IMR-90 (cell line): Measurements from ENCODE around the gene MRM2. TPM values are rescaled to one million over a fixed set of nuclear protein-coding genes. Genes with fewer than 3 reads are reported as not detected.

Experiments used
- ATAC-seq: fragments of 200-7000 bp; cut with Tn5 transposase; 2 replicates; pipeline ENCODE4 v1.9.1; 2020; ENCODE audit warnings: low read depth, mild to moderate bottlenecking, moderate library complexity
- BruUV-seq: library from RNA; stranded (reverse); fragments of 400-500 nt; replicated peaks from 2 replicates; lab custom pipeline; 2021; lab: Mats Ljungman, UMichigan
- CTCF ChIA-PET: fragments of 300-600 bp; formaldehyde crosslinking; extraction: SDS; loops from one replicate; lab custom pipeline; 2021; ENCODE audit warnings: antibody characterized with exemption; lab: Yijun Ruan, JAX
- POLR2A ChIA-PET: fragments of 300-600 bp; sonication (Branson Sonifier 250); formaldehyde crosslinking; loops from one replicate; lab custom pipeline; 2022; ENCODE audit warnings: antibody characterized with exemption; ENCODE audit not compliant: unreplicated experiment; lab: Charles Lee
- DNase-seq: peaks from one replicate; pipeline ENCODE4 v3.0.0; 2013
- H2AFZ ChIP-seq: replicated peaks from 2 replicates; pipeline ENCODE3; 2013; ENCODE audit warnings: low read length, mild to moderate bottlenecking; ENCODE audit not compliant: poor library complexity
- H2AK5ac ChIP-seq: 2 replicates; pipeline ENCODE4 v1.6.1; 2013; ENCODE audit warnings: low read depth, low read length, inconsistent platforms
- H2AK9ac ChIP-seq: replicated peaks from 2 replicates; pipeline ENCODE3; 2013; ENCODE audit warnings: mild to moderate bottlenecking, low read depth, low read length, moderate library complexity; ENCODE audit not compliant: poor library complexity
- H2BK120ac ChIP-seq: 2 replicates; pipeline ENCODE4 v1.6.1; 2013; ENCODE audit warnings: low read depth, low read length, inconsistent platforms
- H2BK15ac ChIP-seq: 3 replicates; pipeline ENCODE4 v1.6.1; 2013; ENCODE audit warnings: low read depth, low read length, inconsistent platforms
- H2BK20ac ChIP-seq: 2 replicates; pipeline ENCODE4 v1.6.1; 2013; ENCODE audit warnings: low read depth, mild to moderate bottlenecking, inconsistent platforms, low read length, moderate library complexity
- H2BK5ac ChIP-seq: 2 replicates; pipeline ENCODE4 v1.6.1; 2013; ENCODE audit warnings: mild to moderate bottlenecking, low read depth, low read length, inconsistent platforms; ENCODE audit not compliant: poor library complexity, severe bottlenecking
- H3K14ac ChIP-seq: replicated peaks from 2 replicates; pipeline ENCODE4 v1.6.1; 2013; ENCODE audit warnings: low read depth, low read length, inconsistent platforms
- H3K18ac ChIP-seq: 2 replicates; pipeline ENCODE4 v1.6.1; 2013; ENCODE audit warnings: low read depth, low read length, control low read depth
- H3K23ac ChIP-seq: 2 replicates; pipeline ENCODE4 v1.6.1; 2013; ENCODE audit warnings: low read depth, low read length, inconsistent platforms
- H3K27ac ChIP-seq: 2 replicates; pipeline ENCODE4 v1.5.1; 2013; ENCODE audit warnings: mild to moderate bottlenecking, control low read depth, low read length; ENCODE audit not compliant: insufficient read depth
- H3K27me3 ChIP-seq: 2 replicates; pipeline ENCODE4 v1.6.1; 2013; ENCODE audit warnings: low read length; ENCODE audit not compliant: control insufficient read depth, insufficient read depth
- H3K36me3 ChIP-seq: 2 replicates; pipeline ENCODE4 v1.6.1; 2013; ENCODE audit warnings: low read length, mixed read lengths; ENCODE audit not compliant: control insufficient read depth, insufficient read depth
- H3K4ac ChIP-seq: 2 replicates; pipeline ENCODE4 v1.6.1; 2013; ENCODE audit warnings: low read depth, low read length, inconsistent platforms
- H3K4me1 ChIP-seq: 2 replicates; pipeline ENCODE4 v1.6.1; 2013; ENCODE audit warnings: low read length, mixed read lengths; ENCODE audit not compliant: control insufficient read depth, insufficient read depth
- H3K4me2 ChIP-seq: 2 replicates; pipeline ENCODE4 v1.6.1; 2013; ENCODE audit warnings: low read depth, mild to moderate bottlenecking, control low read depth, low read length, moderate library complexity
- H3K4me3 ChIP-seq: 2 replicates; pipeline ENCODE4 v1.5.1; 2013; ENCODE audit warnings: low read depth, mild to moderate bottlenecking, control low read depth, low read length, moderate library complexity; ENCODE audit not compliant: insufficient read depth
- H3K56ac ChIP-seq: 2 replicates; pipeline ENCODE4 v1.6.1; 2013; ENCODE audit warnings: low read length, inconsistent platforms; ENCODE audit not compliant: insufficient read depth; ENCODE audit errors: extremely low read depth
- H3K79me1 ChIP-seq, 2 experiments: 2 replicates each; pipeline ENCODE4 v1.6.1; 2013; ENCODE audit warnings: low read length in 2 of 2, inconsistent platforms in 1 of 2, low read depth in 1 of 2
- H3K9ac ChIP-seq: 2 replicates; pipeline ENCODE4 v1.6.1; 2013; ENCODE audit warnings: low read depth, low read length, control low read depth
- H3K9me1 ChIP-seq: 2 replicates; pipeline ENCODE4 v1.6.1; 2013; ENCODE audit warnings: low read length, inconsistent platforms; ENCODE audit not compliant: insufficient read depth
- H3K9me3 ChIP-seq: 2 replicates; pipeline ENCODE4 v1.6.1; 2013; ENCODE audit warnings: low read length; ENCODE audit not compliant: control insufficient read depth, insufficient read depth
- H4K20me1 ChIP-seq: 2 replicates; pipeline ENCODE4 v1.6.1; 2013; ENCODE audit warnings: low read length, inconsistent platforms; ENCODE audit not compliant: insufficient read depth
- H4K5ac ChIP-seq: 2 replicates; pipeline ENCODE4 v1.6.1; 2013; ENCODE audit warnings: mild to moderate bottlenecking, low read depth, low read length, control low read depth
- H4K8ac ChIP-seq, 2 experiments: 2 replicates each; pipeline ENCODE4 v1.6.1; 2013; ENCODE audit warnings: low read depth in 2 of 2, low read length in 2 of 2, control low read depth in 1 of 2, inconsistent platforms in 1 of 2
- H4K91ac ChIP-seq: 2 replicates; pipeline ENCODE4 v1.6.1; 2013; ENCODE audit warnings: low read depth, low read length, inconsistent platforms; ENCODE audit not compliant: insufficient read depth
- BHLHE40 ChIP-seq: fragments of 150-350 bp; IDR thresholded peaks from 2 replicates; pipeline ENCODE4 v1.6.1; 2016; ENCODE audit warnings: mild to moderate bottlenecking, low read depth, low read length
- CEBPB ChIP-seq: IDR thresholded peaks from 2 replicates; pipeline ENCODE4 v1.6.1; 2012; ENCODE audit warnings: low read depth, low read length, improper control_type of control experiment
- CHD1 ChIP-seq: IDR thresholded peaks from 2 replicates; pipeline ENCODE4 v1.6.1; 2012; ENCODE audit warnings: low read depth, low read length, improper control_type of control experiment
- ELK1 ChIP-seq: fragments of 150-350 bp; IDR thresholded peaks from 2 replicates; pipeline ENCODE4 v1.6.1; 2016; ENCODE audit warnings: low read depth, mild to moderate bottlenecking, low read length, moderate library complexity, borderline replicate concordance
- FOS ChIP-seq: fragments of 150-350 bp; IDR thresholded peaks from 2 replicates; pipeline ENCODE4 v1.6.1; 2016; ENCODE audit warnings: low read depth, low read length
- MAFK ChIP-seq: IDR thresholded peaks from 2 replicates; pipeline ENCODE4 v1.6.1; 2012; ENCODE audit warnings: low read depth, low read length, improper control_type of control experiment
- MAZ ChIP-seq: IDR thresholded peaks from 2 replicates; pipeline ENCODE4 v1.6.1; 2012; ENCODE audit warnings: low read depth, mild to moderate bottlenecking, low read length, improper control_type of control experiment, moderate library complexity, borderline replicate concordance
- MXI1 ChIP-seq: IDR thresholded peaks from 2 replicates; pipeline ENCODE4 v1.6.1; 2012; ENCODE audit warnings: low read depth, mild to moderate bottlenecking, low read length, moderate library complexity, borderline replicate concordance
- NFE2L2 ChIP-seq: fragments of 150-350 bp; IDR thresholded peaks from 2 replicates; pipeline ENCODE4 v1.6.1; 2016; ENCODE audit warnings: low read depth, mild to moderate bottlenecking, low read length
- POLR2A ChIP-seq: IDR thresholded peaks from 2 replicates; pipeline ENCODE4 v1.6.1; 2012; ENCODE audit warnings: mild to moderate bottlenecking, low read depth, low read length
- RAD21 ChIP-seq: IDR thresholded peaks from 2 replicates; pipeline ENCODE4 v1.6.1; 2012; ENCODE audit warnings: low read length, improper control_type of control experiment
- RCOR1 ChIP-seq: IDR thresholded peaks from 2 replicates; pipeline ENCODE4 v1.6.1; 2012; ENCODE audit warnings: mild to moderate bottlenecking, low read length, improper control_type of control experiment; ENCODE audit not compliant: insufficient replicate concordance
- RFX5 ChIP-seq: IDR thresholded peaks from 2 replicates; pipeline ENCODE4 v1.8.0; 2012; ENCODE audit warnings: low read depth, mild to moderate bottlenecking, low read length, moderate library complexity
- SMC3 ChIP-seq: fragments of 150-350 bp; IDR thresholded peaks from 2 replicates; pipeline ENCODE4 v1.6.1; 2016; ENCODE audit warnings: low read depth, mild to moderate bottlenecking, antibody characterized with exemption, low read length, moderate library complexity
- WGBS, 2 experiments: methylation state at CpG; one replicate each; pipeline versions ENCODE4 v1.1.5 to v1.1.7; 2013; ENCODE audit warnings: missing lambda C conversion rate in 2 of 2; ENCODE audit not compliant: insufficient read length in 1 of 2; ENCODE audit errors: extremely low coverage in 2 of 2; 5-methylcytosine and 5-hydroxymethylcytosine counted together
- dilution Hi-C: fragments of 300-500 bp; cut with HindIII; formaldehyde crosslinking; loops from one replicate; pipeline ENCODE4 v1.14.3; 2018; ENCODE audit warnings: low sequenced_read_pairs; ENCODE audit not compliant: unreplicated experiment
- in situ Hi-C: fragments of 300-500 bp; cut with MboI; formaldehyde crosslinking; loops from 3 replicates; pipeline ENCODE4 v1.14.3; 2019; ENCODE audit warnings: low sequenced_read_pairs, inconsistent platforms, mixed read lengths
- intact Hi-C: fragments of 100-400 bp; cut with micrococcal nuclease; formaldehyde crosslinking; loops from 2 replicates; pipeline ENCODE4 v1.10.0; 2022
- polyA plus RNA-seq, 3 experiments: library from polyadenylated mRNA; depleted of rRNA; stranded (reverse); fragments of >200 nt; gene quantifications; 2 replicates each; pipeline ENCODE4 v1.2.3, GENCODE V29; 2012; ENCODE audit warnings: low replicate concordance in 1 of 3
- total RNA-seq: library from RNA; depleted of rRNA; stranded (reverse); fragments of >200 nt; gene quantifications from 2 replicates; pipeline ENCODE4 v1.2.3, GENCODE V29; 2012
- TF ChIP-seq, protein P1 (sequence below): conservative IDR thresholded peaks from 2 replicates; pipeline ENCODE4 v1.5.1; 2012; ENCODE audit warnings: mild to moderate bottlenecking, low read depth, low read length, improper control_type of control experiment
- TF ChIP-seq, protein P2 (sequence below): fragments of 150-350 bp; IDR thresholded peaks from 2 replicates; pipeline ENCODE4 v1.6.1; 2017; ENCODE audit warnings: mild to moderate bottlenecking, antibody characterized with exemption, low read length, low read depth

Gene MRM2
- total and polyA plus RNA-seq, 2 of the 4 experiments (the other 2 are of a cell fraction), result 19.1 to 23.8 TPM

- Histone ChIP-seq H2BK5ac (no peak overlapping the region), H3K18ac (no peak overlapping the region), H3K79me1 (peaks cover 0 to 8% of the 10 kb centered on the region in 2 experiments; a peak in 1 of 4 replicates), H2BK20ac (no peak overlapping the region), H2BK15ac (no peak overlapping the region), H3K56ac (no peak overlapping the region), H4K8ac (no peak overlapping the region), H3K9me1 (no peaks in the 10 kb centered on the region), H3K9ac (no peak overlapping the region), H3K4ac (no peak overlapping the region), H4K20me1 (0 out of 2 replicates have a peak, but pooled peaks cover 4% of the 10 kb centered on the region), H2BK120ac (no peak overlapping the region), H3K4me1 (peaks cover 13% of the 10 kb centered on the region), H4K5ac (no peak overlapping the region), H3K27me3 (no peaks in the 10 kb centered on the region), H2AFZ (no peak overlapping the region), H3K4me3 (no peak overlapping the region), H3K27ac (no peak overlapping the region), H2AK9ac (no peak overlapping the region), H3K4me2 (no peak overlapping the region), H2AK5ac (no peak overlapping the region), H4K91ac (no peak overlapping the region), H3K14ac (no peak overlapping the region), H3K9me3 (no peaks in the 10 kb centered on the region), H3K36me3 (peaks cover 15% of the 10 kb centered on the region), H3K23ac (no peak overlapping the region)
- ChIA-PET POLR2A (no interaction called here), CTCF (no interaction called here)
- DNase-seq (no peak), ATAC-seq (no peak)
- no TSS peak for BruUV-seq
- dilution Hi-C loops (no loop called here), in situ Hi-C loops (no loop called here), intact Hi-C loops (no loop called here)
- no peak for TF ChIP-seq MXI1
- TF ChIP-seq CEBPB, result no peak
- TF ChIP-seq RFX5, result no peak
- TF ChIP-seq SMC3, result no peak
- TF ChIP-seq, protein P1, sequence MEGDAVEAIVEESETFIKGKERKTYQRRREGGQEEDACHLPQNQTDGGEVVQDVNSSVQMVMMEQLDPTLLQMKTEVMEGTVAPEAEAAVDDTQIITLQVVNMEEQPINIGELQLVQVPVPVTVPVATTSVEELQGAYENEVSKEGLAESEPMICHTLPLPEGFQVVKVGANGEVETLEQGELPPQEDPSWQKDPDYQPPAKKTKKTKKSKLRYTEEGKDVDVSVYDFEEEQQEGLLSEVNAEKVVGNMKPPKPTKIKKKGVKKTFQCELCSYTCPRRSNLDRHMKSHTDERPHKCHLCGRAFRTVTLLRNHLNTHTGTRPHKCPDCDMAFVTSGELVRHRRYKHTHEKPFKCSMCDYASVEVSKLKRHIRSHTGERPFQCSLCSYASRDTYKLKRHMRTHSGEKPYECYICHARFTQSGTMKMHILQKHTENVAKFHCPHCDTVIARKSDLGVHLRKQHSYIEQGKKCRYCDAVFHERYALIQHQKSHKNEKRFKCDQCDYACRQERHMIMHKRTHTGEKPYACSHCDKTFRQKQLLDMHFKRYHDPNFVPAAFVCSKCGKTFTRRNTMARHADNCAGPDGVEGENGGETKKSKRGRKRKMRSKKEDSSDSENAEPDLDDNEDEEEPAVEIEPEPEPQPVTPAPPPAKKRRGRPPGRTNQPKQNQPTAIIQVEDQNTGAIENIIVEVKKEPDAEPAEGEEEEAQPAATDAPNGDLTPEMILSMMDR, result no peak
- no peak for TF ChIP-seq RCOR1
- no peak for TF ChIP-seq FOS
- no peak for TF ChIP-seq BHLHE40
- TF ChIP-seq, protein P2, sequence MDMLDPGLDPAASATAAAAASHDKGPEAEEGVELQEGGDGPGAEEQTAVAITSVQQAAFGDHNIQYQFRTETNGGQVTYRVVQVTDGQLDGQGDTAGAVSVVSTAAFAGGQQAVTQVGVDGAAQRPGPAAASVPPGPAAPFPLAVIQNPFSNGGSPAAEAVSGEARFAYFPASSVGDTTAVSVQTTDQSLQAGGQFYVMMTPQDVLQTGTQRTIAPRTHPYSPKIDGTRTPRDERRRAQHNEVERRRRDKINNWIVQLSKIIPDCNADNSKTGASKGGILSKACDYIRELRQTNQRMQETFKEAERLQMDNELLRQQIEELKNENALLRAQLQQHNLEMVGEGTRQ, result no peak
- no peak for TF ChIP-seq MAFK
- no peak for TF ChIP-seq ELK1
- no peak for TF ChIP-seq NFE2L2
- no peak for TF ChIP-seq CHD1
- no peak for TF ChIP-seq MAZ
- no peak for TF ChIP-seq RAD21
- TF ChIP-seq POLR2A, result no peak
- 93% methylated on average over 14 of the region's 27 CpGs; no CpG with 5 or more reads in 1 of the 2 experiments for WGBS, 2 experiments
Measured at GRCh38 chr7:2271273-2272026, 29.4 kb upstream of the MRM2 start.
